Skeletal muscle tissue (tissue), 4 donors: ENCODE results near the gene DGAT2. TPM values are rescaled to one million over a fixed set of nuclear protein-coding genes. Genes with fewer than 3 reads are reported as not detected.

Source experiments
- H3K27ac ChIP-seq: one replicate; pipeline ENCODE4 v1.7.0; 2013; ENCODE audit warnings: mild to moderate bottlenecking, low read depth, low read length, inconsistent platforms
- H3K27me3 ChIP-seq, 3 donors: one replicate each; pipeline ENCODE4 v1.7.0; 2013; ENCODE audit warnings: low read length in 3 of 3; ENCODE audit not compliant: control insufficient read depth in 3 of 3, insufficient read depth in 3 of 3
- H3K36me3 ChIP-seq, 3 donors: one replicate each; pipeline ENCODE4 v1.7.0; 2013; ENCODE audit warnings: low read length in 3 of 3; ENCODE audit not compliant: control insufficient read depth in 3 of 3, insufficient read depth in 3 of 3
- H3K4me1 ChIP-seq, 3 donors: one replicate each; pipeline ENCODE4 v1.7.0; 2013; ENCODE audit warnings: low read length in 3 of 3, mild to moderate bottlenecking in 3 of 3; ENCODE audit not compliant: control insufficient read depth in 3 of 3, insufficient read depth in 3 of 3
- H3K4me3 ChIP-seq, 3 donors: one replicate each; pipeline ENCODE4 v1.7.0; 2013; ENCODE audit warnings: low read length in 3 of 3
- H3K9ac ChIP-seq, 3 donors: one replicate each; pipeline ENCODE4 v1.7.0; 2013; ENCODE audit warnings: low read length in 3 of 3, mild to moderate bottlenecking in 3 of 3, moderate library complexity in 2 of 3, low read depth in 1 of 3
- H3K9me3 ChIP-seq, 3 donors: one replicate each; pipeline ENCODE4 v1.7.0; 2013; ENCODE audit warnings: low read length in 3 of 3; ENCODE audit not compliant: control insufficient read depth in 3 of 3
- total RNA-seq: library from RNA; depleted of rRNA; stranded (reverse); fragments of >200 nt; gene quantifications from one replicate; pipeline ENCODE4 v1.2.3, GENCODE V29; 2014
- donor health status: Osteomylitis.

Gene DGAT2
- total RNA-seq, 1 donor from 2014 or later: 19.3 TPM

DNA sequence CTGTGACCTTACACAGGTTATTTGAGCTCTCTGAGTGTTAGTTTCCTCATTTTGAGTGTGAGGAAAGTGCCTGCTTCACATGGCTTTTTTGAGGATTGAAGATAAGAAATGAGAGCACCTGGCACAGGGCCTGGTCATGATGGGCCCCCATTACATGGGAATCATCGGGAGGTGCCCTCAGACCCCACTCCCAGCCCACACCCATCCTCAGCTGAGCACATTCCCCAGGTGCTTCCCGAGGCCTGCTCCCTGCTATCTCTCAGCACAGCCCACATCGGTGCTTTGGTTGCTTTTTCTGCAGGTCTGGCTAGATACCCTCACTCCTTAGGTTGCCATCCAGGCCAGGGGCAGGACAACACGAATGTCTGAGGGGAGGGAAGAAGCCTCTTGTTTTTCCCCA, 16.6 kb downstream of the DGAT2 start:
- Histone ChIP-seq H3K9ac (no peak overlapping the region), H3K4me1 (no peaks in the 10 kb centered on the region), H3K27ac (no peak overlapping the region), H3K27me3 (no peaks in the 10 kb centered on the region), H3K9me3 (no peaks in the 10 kb centered on the region), H3K36me3 (no peaks in the 10 kb centered on the region), H3K4me3 (no peak overlapping the region)

- H3K4me3 ChIP-seq: no peak overlapping the region
- no peaks in the 10 kb centered on the region for H3K27me3 ChIP-seq
- no peak overlapping the region for H3K9ac ChIP-seq
- no peaks in the 10 kb centered on the region for H3K9me3 ChIP-seq
- no peaks in the 10 kb centered on the region for H3K4me1 ChIP-seq
- no peak overlapping the region for H3K27ac ChIP-seq
- H3K36me3 ChIP-seq: no peaks in the 10 kb centered on the region
Measured at GRCh38 chr11:75786101-75786736, 17.6 kb downstream of the DGAT2 start.

GRCh38 chr11:75789521-75789920, 20.9 kb downstream of the DGAT2 start:
- Histone ChIP-seq H3K9me3 (no peaks in the 10 kb centered on the region), H3K27me3 (no peaks in the 10 kb centered on the region), H3K27ac (no peak overlapping the region), H3K36me3 (no peaks in the 10 kb centered on the region), H3K9ac (no peak overlapping the region), H3K4me1 (peaks cover 0 to 19% (median 13%) of the 10 kb centered on the region in 3 donors), H3K4me3 (no peak overlapping the region)

DNA sequence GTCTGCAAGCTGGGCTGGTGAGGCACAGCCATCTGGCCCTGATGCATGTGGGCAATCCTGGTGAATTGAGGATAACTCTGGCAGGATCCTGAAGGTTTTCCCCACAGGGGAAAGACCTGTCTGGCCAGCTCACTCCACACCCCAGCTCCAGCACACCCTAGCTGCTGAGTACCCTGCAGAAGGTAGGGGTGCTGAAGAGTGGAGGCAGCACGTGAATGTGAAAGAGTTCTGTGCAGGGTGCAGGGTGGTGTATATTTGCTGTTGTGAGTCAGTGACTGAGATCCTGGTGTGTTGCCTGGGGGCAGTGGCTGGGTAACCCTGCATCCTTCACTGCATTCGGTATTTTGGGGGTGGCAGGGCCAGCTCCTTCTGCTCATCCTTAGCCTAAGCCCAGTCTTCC, 22.4 kb downstream of the DGAT2 start:
- H3K27ac ChIP-seq: no peak overlapping the region
- H3K4me1 ChIP-seq: peaks cover 0 to 21% (median 13%) of the 10 kb centered on the region in 3 donors
- H3K4me3 ChIP-seq: no peak overlapping the region
- H3K9ac ChIP-seq: no peak overlapping the region
- H3K9me3 ChIP-seq: no peaks in the 10 kb centered on the region
- H3K36me3 ChIP-seq: no peaks in the 10 kb centered on the region
- no peaks in the 10 kb centered on the region for H3K27me3 ChIP-seq

- H3K4me1 ChIP-seq: peaks cover 0 to 22% (median 13%) of the 10 kb centered on the region in 3 donors
- no peaks in the 10 kb centered on the region for H3K27me3 ChIP-seq
- no peaks in the 10 kb centered on the region for H3K36me3 ChIP-seq
- H3K9ac ChIP-seq: no peak overlapping the region
- H3K4me3 ChIP-seq: no peak overlapping the region
- H3K27ac ChIP-seq: no peak overlapping the region
- no peaks in the 10 kb centered on the region for H3K9me3 ChIP-seq
Measured at GRCh38 chr11:75792127-75792731, 23.7 kb downstream of the DGAT2 start.

DNA sequence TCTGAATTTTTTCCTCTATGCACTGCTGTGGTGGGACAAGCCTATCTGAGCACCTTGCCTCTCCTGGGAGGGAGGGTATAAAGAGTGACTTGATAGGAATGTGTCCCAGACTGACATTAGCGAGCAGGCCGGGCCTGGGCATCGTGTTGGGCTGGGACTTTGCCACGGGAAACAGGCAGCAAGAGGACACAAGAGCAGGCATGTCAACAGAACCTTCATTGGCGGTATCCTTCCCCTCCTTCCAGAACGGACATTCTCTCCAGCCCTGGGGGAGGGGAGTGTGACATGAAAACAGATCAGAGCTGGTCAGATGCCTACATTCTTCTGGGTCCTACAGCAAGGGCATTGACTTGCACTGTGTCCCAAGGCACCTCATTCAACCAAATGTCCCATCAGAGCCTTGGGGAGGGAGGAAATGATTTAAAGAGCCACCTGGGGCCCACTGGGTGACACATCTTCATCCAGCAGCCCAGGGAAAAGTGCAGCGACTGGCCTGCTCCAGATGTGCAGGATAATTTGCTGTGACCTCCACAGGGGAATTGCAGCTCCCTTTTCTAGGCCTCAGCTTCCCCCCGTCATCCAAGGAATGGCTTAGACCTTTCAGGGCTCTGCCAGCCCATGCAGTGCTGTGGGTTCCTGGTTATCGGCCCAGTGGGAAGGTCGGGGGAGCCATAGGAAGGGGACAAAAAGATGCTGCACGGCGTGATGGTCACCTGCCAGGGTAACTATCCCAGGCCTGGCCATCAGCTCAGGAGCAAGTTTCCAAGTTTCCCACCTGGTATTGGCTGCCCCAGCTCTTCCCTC, 24.6 kb downstream of the DGAT2 start:
- Histone ChIP-seq H3K4me1 (peaks cover 0 to 22% (median 13%) of the 10 kb centered on the region in 3 donors), H3K9ac (no peak overlapping the region), H3K27ac (no peak overlapping the region), H3K4me3 (no peak overlapping the region), H3K9me3 (no peaks in the 10 kb centered on the region), H3K27me3 (no peaks in the 10 kb centered on the region), H3K36me3 (no peaks in the 10 kb centered on the region)

- Histone ChIP-seq H3K4me3 (no peak overlapping the region), H3K4me1 (peaks cover 0 to 22% (median 13%) of the 10 kb centered on the region in 3 donors), H3K27ac (no peak overlapping the region), H3K36me3 (no peaks in the 10 kb centered on the region), H3K27me3 (no peaks in the 10 kb centered on the region), H3K9ac (no peak overlapping the region), H3K9me3 (no peaks in the 10 kb centered on the region)
Measured at GRCh38 chr11:75793966-75794365, 25.4 kb downstream of the DGAT2 start.

DNA sequence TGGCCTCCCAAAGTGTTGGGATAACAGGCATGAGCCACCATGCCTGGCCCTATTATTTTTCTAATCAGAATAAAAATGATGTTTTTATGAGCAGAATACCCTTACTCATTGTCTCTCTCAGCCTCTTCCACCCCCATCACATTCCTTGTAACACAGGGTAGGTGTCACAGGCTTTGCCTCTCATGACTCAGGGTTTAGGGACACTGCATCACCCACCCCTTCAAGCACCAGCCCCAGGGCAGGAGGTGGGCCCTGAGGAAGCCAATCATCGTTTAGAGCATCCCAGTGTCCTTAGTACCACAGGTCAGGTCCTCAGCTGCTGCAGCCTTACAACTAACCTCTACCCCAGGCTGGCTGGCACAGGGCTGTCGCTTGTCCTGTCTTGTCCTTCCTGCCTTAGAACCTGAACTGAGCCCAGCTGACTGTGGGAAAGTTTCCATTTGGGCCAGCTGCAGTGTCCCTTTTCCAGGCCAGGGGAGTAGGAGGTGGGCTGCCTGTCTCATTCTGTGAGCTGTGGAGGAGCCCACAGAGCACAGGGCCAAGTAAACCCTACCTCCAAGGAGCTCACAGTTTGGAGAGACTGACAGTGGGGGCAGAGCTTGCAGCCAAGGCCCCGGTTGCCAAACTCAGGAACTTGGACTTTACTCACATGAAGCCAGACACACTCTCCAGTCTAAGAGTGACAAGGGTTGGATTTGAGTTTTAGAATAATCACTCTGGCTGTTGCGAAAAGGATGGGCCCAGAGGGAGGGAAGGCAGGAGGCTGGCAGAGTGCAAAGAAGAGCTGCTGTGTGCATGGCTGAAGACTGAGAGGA, 26.9 kb downstream of the DGAT2 start:
- Histone ChIP-seq H3K27me3 (no peaks in the 10 kb centered on the region), H3K4me1 (peaks cover 0 to 22% (median 13%) of the 10 kb centered on the region in 3 donors), H3K27ac (no peak overlapping the region), H3K36me3 (no peaks in the 10 kb centered on the region), H3K4me3 (no peak overlapping the region), H3K9me3 (no peaks in the 10 kb centered on the region), H3K9ac (peak overlapping the region in 1 of 3 donors; percentile 25)

- Histone ChIP-seq H3K9ac (peak overlapping the region in 1 of 3 donors; percentile 25), H3K27me3 (no peaks in the 10 kb centered on the region), H3K4me1 (peaks cover 0 to 22% (median 13%) of the 10 kb centered on the region in 3 donors), H3K27ac (no peak overlapping the region), H3K36me3 (no peaks in the 10 kb centered on the region), H3K4me3 (no peak overlapping the region), H3K9me3 (no peaks in the 10 kb centered on the region)
Measured at GRCh38 chr11:75796091-75796435, 27.5 kb downstream of the DGAT2 start.
